Osteoblast (primary cell): ENCODE results near the gene DUS2. TPM values are rescaled to one million over a fixed set of nuclear protein-coding genes. Genes with fewer than 3 reads are reported as not detected.
A peak's percentile ranks its signal among the peaks of the same experiment; 100 is the strongest.
"Not testable (repeated sequence)": the region's sequence is repeated elsewhere in the genome, so short reads cannot be mapped to it uniquely, and the experiment has no call there.

Experiments
- DNase-seq: peaks from one replicate; pipeline ENCODE4 v3.0.0; 2011; ENCODE audit warnings: low spot score, mixed read lengths; ENCODE audit not compliant: insufficient read length; ENCODE audit errors: missing footprints
- H2AFZ ChIP-seq: 2 replicates; pipeline ENCODE4 v1.6.0; 2011; ENCODE audit warnings: mild to moderate bottlenecking, low read length
- H3K27ac ChIP-seq: 2 replicates; pipeline ENCODE4 v1.5.1; 2011; ENCODE audit warnings: mild to moderate bottlenecking, low read depth, low read length, moderate library complexity
- H3K27me3 ChIP-seq: 2 replicates; pipeline ENCODE4 v1.6.0; 2012; ENCODE audit warnings: mild to moderate bottlenecking, control low read depth, inconsistent platforms, low read length, moderate library complexity; ENCODE audit not compliant: insufficient read depth
- H3K36me3 ChIP-seq: 2 replicates; pipeline ENCODE4 v1.5.1; 2011; ENCODE audit warnings: mild to moderate bottlenecking, low read length, control low read depth, moderate library complexity; ENCODE audit not compliant: insufficient read depth
- H3K4me1 ChIP-seq: 2 replicates; pipeline ENCODE4 v1.5.1; 2011; ENCODE audit warnings: mild to moderate bottlenecking, low read length, control low read depth, moderate library complexity; ENCODE audit not compliant: insufficient read depth
- H3K4me2 ChIP-seq: 2 replicates; pipeline ENCODE4 v1.6.0; 2011; ENCODE audit warnings: mild to moderate bottlenecking, low read length; ENCODE audit not compliant: insufficient read depth
- H3K4me3 ChIP-seq: fragments of 200-600 bp; sonication (generic); 3 replicates; pipeline ENCODE4 v1.5.1; 2012; ENCODE audit warnings: mild to moderate bottlenecking, low read length, inconsistent platforms; ENCODE audit not compliant: insufficient read depth
- H3K79me2 ChIP-seq: 2 replicates; pipeline ENCODE4 v1.6.0; 2012; ENCODE audit warnings: mild to moderate bottlenecking, low read length, control low read depth, inconsistent platforms; ENCODE audit not compliant: insufficient read depth
- H3K9me3 ChIP-seq: 2 replicates; pipeline ENCODE4 v1.5.1; 2011; ENCODE audit warnings: low read depth, low read length, control low read depth
- H4K20me1 ChIP-seq: 2 replicates; pipeline ENCODE4 v1.6.0; 2012; ENCODE audit warnings: mild to moderate bottlenecking, low read length, control low read depth; ENCODE audit not compliant: insufficient read depth
- total RNA-seq: library from RNA; depleted of rRNA; stranded (reverse); fragments of >200 nt; gene quantifications from 2 replicates; pipeline ENCODE4 v1.2.3, GENCODE V29; 2012
- TF ChIP-seq, protein P1 (sequence below): IDR thresholded peaks from 2 replicates; pipeline ENCODE4 v1.5.1; 2011; ENCODE audit warnings: mild to moderate bottlenecking, low read depth, low read length, moderate library complexity; ENCODE audit errors: extremely low read depth

The DUS2 gene
- total RNA-seq, 1 donor, result 8.7 TPM

DNA sequence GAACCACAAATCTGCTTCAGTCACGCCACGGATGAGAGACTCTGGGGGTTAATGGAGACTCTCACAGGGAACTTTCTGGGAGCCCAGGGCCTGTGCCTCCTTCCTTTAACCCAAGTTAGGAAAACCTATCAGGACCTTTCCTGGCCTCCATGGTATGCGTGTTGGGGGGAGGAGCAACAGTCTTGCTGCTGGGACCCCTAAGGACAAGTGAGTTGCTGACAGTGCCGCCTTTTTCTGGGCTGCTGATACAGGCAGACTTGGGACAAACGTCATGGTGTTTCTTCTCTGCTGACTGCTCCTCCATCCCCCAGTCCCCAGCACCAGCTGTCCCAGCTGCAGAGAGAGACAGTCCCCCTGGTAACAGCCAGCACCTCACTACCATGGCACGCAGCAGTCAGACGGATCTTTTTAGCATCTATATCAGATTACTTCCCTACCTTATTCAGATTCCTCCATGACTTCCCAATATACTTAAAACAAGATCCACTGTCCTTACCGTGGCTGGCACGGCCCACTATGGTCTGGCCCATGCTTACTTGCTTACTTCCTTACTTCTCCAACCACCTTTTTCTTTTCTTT, 13.8 kb upstream of the DUS2 start:
- Histone ChIP-seq H3K27ac (no peak overlapping the region), H3K79me2 (no peaks in the 10 kb centered on the region)

DNA sequence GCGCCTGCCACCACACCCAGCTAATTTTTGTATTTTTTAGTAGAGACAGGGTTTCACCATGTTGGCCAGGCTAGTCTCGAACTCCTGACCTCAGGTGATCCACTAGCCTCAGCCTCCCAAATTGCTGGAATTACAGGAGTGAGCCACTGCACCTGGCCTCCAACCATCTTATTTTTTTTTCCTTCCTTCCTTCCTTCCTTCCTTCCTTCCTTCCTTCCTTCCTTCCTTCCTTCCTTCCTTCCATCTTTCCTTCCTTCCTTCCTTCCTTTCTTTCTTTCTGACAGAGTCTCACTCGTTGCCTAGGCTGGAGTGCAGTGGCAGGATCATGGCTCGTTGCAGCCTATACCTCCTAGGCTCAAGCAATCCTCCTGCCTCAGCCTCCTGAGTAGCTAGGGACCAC, 13.2 kb upstream of the DUS2 start:
- H3K36me3 ChIP-seq, DNase-seq, H4K20me1 ChIP-seq, H3K9me3 ChIP-seq, H3K27me3 ChIP-seq, H3K27ac ChIP-seq, H3K4me1 ChIP-seq, H3K4me2 ChIP-seq, H3K4me3 ChIP-seq, H2AFZ ChIP-seq, H3K79me2 ChIP-seq: not testable (repeated sequence)

More for the DNA sequence above, 13.8 kb upstream of the DUS2 start:
- Histone ChIP-seq H4K20me1 (no peaks in the 10 kb centered on the region), H3K27me3 (peaks cover 5% of the 10 kb centered on the region), H3K4me2 (no peak overlapping the region), H3K9me3 (no peaks in the 10 kb centered on the region), H3K4me1 (no peaks in the 10 kb centered on the region), H3K4me3 (no peak overlapping the region), H3K36me3 (no peaks in the 10 kb centered on the region), H2AFZ (no peak overlapping the region)
- DNase-seq, result peak; percentile 79
- TF ChIP-seq, protein P1, sequence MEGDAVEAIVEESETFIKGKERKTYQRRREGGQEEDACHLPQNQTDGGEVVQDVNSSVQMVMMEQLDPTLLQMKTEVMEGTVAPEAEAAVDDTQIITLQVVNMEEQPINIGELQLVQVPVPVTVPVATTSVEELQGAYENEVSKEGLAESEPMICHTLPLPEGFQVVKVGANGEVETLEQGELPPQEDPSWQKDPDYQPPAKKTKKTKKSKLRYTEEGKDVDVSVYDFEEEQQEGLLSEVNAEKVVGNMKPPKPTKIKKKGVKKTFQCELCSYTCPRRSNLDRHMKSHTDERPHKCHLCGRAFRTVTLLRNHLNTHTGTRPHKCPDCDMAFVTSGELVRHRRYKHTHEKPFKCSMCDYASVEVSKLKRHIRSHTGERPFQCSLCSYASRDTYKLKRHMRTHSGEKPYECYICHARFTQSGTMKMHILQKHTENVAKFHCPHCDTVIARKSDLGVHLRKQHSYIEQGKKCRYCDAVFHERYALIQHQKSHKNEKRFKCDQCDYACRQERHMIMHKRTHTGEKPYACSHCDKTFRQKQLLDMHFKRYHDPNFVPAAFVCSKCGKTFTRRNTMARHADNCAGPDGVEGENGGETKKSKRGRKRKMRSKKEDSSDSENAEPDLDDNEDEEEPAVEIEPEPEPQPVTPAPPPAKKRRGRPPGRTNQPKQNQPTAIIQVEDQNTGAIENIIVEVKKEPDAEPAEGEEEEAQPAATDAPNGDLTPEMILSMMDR, result no peak

DNA sequence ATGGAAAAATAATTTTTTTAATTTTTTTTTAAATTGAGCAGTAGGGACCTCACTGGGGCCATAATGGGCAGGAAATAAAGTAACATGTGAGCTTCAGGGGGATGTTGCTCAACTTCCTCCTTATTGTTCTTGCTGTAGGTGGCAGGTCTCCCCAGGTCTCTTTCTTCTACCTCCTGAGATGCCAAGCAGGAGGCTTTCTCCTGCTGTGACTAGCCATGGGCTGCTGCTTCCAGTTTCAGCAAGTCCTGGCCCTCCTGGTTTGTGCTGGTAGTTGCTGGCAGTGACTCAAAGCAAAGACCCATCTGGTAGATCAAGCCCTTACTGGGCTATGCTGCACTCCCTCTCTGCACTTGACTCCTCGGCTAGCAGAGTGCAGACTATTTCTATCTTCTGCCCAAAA, 9.6 kb upstream of the DUS2 start:
- peaks cover 5% of the 10 kb centered on the region for H3K27me3 ChIP-seq
- no peaks in the 10 kb centered on the region for H3K36me3 ChIP-seq
- no peaks in the 10 kb centered on the region for H3K79me2 ChIP-seq
- TF ChIP-seq, protein P1, result no peak
- no peak overlapping the region for H3K4me2 ChIP-seq
- H3K4me3 ChIP-seq, result no peak overlapping the region
- no peak overlapping the region for H2AFZ ChIP-seq
- H4K20me1 ChIP-seq, result no peaks in the 10 kb centered on the region
- DNase-seq, result no peak
- H3K4me1 ChIP-seq, result no peaks in the 10 kb centered on the region
- H3K9me3 ChIP-seq, result no peaks in the 10 kb centered on the region
- H3K27ac ChIP-seq, result no peak overlapping the region

DNA sequence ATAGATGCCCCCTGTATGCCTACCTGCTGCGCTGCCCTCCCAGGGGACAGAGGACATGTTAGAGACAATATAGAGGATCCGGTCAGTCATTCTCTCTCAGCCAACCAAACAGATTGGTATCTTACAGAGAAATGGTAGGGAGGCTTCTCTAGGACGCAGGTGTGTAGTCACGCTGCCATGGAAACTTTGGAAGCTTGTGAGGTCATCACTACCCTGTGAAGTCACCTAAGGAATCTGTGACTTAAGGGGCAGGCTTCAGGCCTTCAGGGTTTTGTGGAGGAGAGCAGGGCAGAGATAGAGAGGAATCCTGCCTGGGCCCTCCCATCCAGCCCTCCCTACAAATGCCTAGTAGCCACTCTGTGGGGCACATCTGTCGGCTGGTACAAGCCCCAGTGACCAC, 7.4 kb upstream of the DUS2 start, which contains the start of gene DPEP2NB:
DPEP2NB (minus strand) TSS at position 231 of the 400 bp plus-strand sequence; CDS start at position 90, 141 bp downstream.
- Histone ChIP-seq H3K4me2 (no peak within 1 kb of the TSS), H3K36me3 (no peaks in the 10 kb centered on the region), H3K79me2 (no peaks in the 10 kb centered on the region), H3K27ac (no peak within 1 kb of the TSS), H4K20me1 (no peaks in the 10 kb centered on the region), H3K27me3 (peaks cover 5% of the 10 kb centered on the region), H3K9me3 (no peaks in the 10 kb centered on the region), H3K4me1 (no peaks in the 10 kb centered on the region), H2AFZ (no peak within 1 kb of the TSS), H3K4me3 (no peak within 1 kb of the TSS)
- DNase-seq, result no peak
- TF ChIP-seq, protein P1, result no peak
